Stimulated activated CD4-positive, alpha-beta T cell treated with anti-CD3 and anti-CD28 coated beads, TNF-alpha, amount 100 ng/mL, for 24 hours (primary cell): ENCODE data around the gene MAP3K7CL.
"Not testable (repeated sequence)": the region's sequence is repeated elsewhere in the genome, so short reads cannot be mapped to it uniquely, and the experiment has no call there.

ENCODE experiments used
- DNase-seq, 3 experiments: peaks; one replicate each; pipeline ENCODE4 v3.0.0-alpha.2; 2020; ENCODE audit warnings: low read depth in 3 of 3

Gene MAP3K7CL

DNA sequence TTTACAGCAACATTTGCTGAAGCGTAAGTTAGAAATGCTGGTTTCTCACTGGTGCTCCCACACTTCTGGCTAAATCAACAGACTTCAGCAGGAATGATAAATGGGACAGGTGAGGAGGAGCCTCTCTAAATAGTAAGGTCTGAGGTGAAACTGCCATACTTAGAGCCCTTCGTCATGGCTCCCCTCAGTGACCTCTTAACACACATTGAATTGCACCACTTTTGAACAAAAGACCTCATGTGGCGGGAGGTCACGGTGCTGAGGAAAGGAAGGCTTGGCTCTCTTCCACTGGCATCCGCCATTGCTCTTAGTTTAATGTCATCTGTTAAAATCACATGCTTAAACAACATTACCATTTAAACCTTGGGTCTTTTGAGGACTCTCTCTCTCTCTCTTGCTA is 3.4 kb downstream of the MAP3K7CL start:
- DNase-seq, result no peak

DNA sequence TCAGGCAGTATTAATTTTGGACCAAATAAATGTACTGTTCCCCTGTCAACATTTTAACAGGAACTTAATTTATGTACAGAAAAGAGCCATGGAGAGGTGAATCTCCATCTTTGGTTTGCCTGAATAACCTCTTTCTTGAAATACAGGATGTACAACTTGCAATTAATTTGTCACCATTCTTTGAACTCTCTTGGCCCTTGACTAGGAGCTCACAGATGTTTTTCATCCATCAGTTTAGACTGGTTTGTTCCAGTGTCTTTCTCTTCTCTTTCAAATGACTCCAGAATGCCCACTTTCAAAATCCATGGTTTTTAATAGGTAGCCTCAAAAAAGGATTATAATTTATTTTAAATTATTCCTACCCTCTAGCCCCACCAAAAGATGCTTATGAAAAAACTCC is 5.0 kb downstream of the MAP3K7CL start:
- no peak for DNase-seq

DNA sequence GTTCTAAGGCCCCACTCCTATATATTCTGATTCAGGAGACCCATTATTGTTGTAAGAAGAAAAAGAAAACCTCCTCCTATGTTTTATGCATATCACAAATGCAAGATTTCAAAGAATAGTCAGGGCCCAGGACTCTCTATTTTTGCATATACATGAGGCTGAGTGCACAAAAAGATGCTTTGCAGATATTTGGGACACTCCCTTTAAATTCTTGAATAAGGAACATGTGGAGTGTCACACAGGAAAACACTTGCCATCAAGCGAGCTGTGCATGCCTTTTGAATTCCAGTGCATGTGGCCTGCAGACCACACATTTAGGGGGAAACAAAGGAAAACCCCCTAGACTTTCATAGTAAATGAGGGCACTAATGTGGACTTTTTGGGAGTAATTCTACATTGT is 5.6 kb downstream of the MAP3K7CL start:
- no peak for DNase-seq

DNA sequence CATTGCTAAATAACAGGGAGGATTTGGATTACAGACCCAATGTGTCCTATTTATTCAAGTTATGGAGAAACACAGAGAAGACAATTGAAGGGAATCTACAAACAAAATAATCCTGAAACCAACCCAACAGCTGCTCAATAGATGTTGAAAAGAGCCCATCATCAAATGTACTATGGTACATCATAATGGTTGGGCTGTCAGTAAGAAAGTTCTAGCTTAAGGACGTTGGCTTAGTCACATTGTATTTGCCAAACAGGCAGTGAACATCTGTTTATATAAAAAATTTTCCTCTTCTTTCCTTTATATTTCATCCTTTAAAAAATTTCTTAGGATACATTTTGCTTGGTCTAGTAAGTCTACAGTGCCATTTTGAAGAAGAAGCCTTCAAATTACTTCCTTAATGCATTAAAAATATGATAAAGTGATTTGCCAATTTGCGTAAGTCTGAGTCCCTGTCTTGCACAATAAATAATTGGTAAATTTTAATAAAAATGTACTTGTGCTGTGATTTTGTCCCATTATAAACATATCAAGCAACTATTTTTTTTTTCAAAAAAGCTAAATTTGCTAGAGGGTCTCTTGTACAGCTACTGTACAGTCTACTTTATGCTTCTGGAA is 14.4 kb downstream of the MAP3K7CL start:
- DNase-seq, result no peak

DNA sequence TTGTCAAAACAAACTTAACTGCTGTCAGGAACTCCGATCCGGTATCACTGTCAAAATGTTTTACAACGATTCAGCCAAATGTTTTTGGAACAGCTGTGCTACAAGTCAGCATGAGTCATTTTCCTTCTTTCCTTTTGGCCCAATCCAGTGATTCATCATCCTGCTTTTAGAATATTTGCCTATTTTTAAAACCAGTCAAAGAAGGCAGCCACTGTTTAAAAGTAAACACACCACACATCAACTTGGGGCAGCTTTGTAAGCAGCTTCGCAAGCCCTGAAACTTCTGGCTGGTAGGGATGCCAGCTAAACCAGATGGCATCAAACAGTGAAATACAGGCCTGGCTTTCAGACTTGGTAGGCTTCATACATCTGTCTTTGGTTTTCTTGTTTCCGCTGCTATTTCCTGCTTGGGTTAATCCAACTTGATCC is 14.9 kb downstream of the MAP3K7CL start:
- no peak for DNase-seq

DNA sequence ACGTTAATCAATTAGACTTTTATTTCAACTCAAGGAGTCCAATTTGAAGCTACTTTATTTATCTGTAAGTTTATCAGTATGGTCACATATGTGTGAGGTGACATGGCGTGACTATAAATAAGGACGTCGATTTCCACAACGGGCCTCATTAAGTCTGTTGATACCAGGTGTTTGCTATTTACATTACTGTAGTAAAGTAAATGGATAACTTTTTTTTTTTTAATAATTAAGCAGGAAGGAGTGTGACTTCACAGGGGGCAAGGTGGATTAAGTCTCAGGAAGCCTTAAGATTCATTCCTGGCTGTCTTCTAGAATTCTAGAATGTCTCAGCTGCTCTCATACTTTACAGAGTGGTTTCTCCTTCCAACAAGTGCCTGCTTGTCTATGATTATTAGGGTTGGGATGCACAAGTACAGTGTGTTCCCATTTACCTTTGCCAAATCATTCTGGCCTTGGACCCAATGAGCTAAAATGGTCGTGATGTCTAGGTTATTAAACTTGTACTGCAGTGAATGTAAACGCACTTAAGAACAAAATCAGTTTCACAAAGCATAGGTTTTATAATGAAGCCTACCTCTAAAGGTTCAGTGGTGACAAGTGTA is 15.5 kb downstream of the MAP3K7CL start:
- DNase-seq, result no peak

DNA sequence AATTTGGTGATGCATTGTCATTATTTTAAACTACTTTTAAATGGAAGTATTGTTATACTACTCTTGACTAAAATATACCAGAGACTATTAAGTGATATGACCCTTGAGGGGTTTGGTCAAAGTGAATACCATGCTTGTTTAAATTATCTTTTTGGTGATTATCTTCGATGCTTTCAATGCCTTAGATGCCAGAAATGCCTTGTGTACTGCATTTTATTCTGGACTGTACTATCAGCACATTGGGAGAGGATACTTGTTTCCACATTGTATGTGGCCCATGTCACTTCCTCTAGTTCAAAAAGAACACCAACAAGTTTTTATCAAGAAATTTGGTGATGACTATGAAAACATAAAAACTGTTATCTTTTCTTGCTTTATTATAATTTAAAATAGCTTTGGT is 16.3 kb downstream of the MAP3K7CL start:
- DNase-seq, result no peak

DNA sequence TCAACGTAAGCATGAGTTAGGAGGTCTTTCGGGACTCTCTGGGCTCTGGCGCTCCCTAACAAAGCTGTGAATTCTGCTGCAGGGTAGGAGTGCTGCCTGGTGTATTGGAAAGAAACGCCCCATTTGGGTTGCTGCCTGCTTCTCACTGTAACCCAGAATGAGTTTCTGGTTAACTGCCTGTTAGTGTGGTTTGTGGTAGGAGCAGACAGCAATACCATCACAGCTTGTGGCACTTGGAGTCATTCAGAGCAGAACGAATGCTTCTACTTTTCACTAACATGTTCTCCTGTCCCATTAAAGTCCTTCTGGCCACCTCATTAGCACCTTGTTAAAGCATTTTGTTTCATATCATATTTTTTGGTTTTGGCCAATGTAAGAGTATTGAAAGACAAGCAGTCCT is 18.1 kb downstream of the MAP3K7CL start:
- DNase-seq, result no peak

DNA sequence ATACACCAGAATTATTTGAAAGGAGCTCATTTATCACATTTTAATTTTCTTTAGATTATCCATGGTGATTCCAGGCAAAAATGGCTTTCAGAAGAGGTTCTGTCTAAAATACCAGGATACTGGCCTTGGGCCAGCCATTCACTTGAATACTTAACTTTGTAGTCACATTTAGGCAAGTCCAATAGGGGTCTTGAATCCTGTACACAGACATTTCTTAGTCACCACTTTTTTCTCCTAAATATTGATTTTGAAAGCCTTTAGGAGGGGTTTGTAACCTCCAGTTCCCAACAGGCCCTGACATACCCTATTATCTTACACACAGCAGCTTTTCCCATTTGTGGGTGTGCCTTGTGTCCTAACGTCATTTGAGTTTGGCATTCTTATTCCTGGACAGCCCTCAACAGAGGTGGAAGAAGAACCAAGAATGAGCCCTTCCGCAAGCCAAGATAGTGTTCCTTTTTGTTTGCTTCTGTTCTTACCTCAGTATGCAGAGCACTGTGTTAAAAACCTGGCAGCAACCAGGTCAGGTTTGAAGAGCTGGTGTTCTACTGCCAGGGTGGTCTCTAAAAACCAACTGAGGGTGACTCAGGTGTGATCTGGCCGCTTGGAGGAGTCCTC is 19.5 kb downstream of the MAP3K7CL start:
- no peak for DNase-seq

DNA sequence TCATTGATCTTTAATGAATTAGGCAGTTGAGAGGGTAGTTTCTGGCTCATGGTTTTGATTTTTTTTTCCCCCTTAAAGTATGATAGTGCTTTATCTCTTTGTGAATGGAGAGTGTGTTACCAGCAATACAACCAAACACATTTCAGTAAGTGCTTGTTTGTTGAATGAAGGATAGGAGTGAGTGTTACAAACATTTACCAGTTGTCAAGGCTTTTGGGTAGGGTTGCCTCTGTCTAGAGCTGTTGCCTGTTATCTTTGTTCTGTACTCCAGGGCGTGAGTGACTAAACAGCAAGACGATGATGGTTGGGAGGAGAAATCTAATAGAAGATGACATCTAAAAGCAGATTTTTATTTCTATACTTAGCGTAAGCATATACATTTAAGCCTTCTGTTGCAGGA is 21.5 kb downstream of the MAP3K7CL start:
- no peak for DNase-seq

DNA sequence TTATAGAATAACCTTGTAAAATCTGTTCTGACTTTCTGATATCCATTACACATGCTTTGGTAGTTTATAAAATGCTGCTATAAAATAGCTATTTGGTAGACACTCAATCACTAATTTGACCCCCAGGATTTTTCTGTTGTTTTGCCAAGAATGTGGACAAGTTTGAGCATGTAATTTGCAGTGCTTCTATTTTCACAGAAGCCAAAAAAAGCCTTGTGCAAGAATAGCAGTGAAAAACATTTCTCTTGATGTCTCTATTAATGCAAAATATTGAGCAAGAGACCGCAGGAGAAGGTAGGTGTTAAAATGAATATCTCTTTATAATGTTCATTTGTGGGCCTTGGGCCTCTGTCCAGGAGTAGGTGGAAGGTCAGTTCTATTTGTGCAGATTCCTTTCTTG is 22.5 kb downstream of the MAP3K7CL start:
- no peak for DNase-seq

DNA sequence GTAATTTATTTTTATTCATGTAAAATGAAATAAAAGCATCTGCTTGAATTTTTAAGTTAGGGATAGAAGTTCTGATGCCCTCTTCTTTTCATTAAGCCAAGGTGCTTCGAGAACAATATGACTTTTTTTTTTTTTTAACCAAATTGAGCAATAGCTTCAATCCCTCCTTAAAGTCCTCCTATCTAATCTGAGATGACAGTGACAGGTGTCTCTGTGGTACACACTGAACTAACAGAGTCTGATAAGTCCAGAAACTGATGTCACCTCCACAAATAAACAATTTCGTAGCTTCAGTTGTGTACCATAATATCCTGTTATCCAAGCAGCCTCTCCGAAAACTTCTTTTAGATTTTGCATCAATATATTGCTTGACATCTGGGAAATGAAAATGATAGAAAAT is 23.8 kb downstream of the MAP3K7CL start:
- no peak for DNase-seq

DNA sequence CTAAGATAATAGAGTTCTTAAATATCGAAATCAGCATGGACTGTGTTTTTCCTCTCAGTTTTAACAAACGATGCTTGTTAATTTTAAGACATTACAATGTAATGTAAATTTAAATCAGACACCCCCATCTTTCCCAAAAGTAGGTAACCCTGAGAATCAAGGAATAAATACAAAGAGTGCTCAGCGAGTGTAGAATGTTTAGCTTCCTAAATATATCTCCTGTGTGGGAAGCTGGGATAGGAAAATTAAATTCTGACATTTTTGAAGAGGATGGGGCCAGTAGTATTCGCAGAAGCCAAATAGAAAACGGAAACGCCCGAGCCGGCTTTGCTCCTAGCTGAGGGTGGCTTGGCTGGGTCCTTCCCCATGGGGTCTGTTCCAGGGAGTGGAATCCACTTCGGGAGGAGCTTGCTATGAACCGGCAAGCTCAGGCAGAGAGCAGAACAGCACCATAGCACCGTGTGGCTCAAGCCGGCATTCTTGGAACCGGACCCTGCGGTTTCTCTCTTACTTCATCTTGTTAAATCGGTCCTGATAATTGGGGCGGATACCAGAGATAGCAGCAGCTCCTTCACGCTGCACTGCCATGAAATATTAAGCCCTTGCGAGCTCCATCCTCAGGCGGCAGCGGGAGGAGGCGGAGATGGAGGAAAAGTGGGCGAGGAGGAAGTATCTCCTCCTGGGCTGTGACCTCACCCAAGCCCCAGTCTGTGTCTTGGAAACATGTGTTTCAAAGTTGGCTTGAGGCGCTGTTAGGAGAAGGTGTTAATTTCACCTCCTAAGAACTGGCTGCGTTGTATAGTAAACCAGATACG is 24.9 kb downstream of the MAP3K7CL start:
- DNase-seq, result no peak

DNA sequence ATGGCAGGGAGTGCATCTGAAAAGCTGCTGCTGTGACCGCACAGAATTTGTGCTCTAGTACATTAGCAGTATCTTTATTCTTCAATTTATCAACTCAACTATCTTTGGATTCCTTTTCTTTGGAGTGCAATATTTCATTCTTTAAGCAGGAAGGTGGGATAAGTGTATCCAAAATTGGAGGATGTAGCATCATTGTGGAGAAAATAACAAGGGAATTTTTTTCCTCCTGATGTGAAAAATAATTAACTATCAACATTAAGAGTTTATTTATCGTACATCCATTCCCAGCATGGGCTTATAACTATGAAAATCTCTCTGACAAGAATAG is 25.5 kb downstream of the MAP3K7CL start:
- DNase-seq, result no peak

DNA sequence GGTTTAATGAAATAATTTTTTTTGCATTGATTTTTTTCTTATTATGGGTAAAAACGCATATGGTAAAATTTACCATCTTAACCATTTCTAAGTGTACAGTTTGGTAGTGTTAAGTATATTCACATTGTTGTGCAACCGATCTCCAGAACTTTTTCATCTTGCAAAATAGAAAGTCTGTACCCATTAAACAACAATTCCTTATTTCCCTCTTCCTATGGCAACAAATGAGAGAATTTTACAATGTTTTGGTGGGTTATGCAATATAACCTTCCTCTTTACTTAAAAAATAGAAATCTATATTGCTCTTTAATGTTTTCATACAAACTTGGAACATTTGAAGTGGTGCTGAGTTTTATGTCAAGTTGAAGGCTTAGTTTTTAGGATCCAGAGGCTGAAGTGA is 26.6 kb downstream of the MAP3K7CL start:
- no peak for DNase-seq

DNA sequence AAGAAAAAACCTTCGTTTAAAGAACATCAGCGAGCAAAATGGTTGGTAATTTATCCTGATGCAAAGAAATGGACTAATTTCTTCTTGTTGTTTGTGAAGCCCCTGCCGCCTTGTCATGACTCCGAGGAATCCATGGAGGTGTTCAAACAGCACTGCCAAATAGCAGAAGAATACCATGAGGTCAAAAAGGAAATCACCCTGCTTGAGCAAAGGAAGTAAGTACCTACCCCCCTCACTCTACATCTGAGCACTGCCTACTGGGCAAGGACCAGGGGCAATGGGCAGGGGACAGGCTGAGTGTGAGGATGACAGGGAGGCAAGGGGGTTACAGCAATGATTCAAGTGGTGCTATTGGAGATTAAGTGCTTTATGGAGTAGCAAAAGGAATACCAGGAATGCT is 29.4 kb downstream of the MAP3K7CL start:
- DNase-seq, result no peak

DNA sequence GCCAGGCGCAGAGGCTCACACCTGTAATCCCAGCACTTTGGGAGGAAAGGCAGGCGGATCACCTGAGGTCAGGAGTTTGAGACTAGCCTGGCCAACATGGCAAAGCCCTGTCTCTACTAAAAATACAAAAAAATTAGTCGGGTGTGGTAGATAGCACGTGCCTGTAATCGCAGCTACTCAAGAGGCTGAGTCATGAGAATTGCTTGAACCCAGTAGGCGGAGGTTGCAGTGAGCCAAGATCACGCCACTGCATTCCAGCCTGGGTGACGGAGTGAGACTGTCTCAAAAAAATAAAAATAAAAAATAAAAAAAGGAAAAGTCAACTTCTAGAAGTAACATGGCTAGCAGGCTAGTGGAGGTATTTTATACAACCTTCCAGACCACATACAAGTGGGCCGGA is 32.4 kb downstream of the MAP3K7CL start:
- not testable (repeated sequence) for DNase-seq

DNA sequence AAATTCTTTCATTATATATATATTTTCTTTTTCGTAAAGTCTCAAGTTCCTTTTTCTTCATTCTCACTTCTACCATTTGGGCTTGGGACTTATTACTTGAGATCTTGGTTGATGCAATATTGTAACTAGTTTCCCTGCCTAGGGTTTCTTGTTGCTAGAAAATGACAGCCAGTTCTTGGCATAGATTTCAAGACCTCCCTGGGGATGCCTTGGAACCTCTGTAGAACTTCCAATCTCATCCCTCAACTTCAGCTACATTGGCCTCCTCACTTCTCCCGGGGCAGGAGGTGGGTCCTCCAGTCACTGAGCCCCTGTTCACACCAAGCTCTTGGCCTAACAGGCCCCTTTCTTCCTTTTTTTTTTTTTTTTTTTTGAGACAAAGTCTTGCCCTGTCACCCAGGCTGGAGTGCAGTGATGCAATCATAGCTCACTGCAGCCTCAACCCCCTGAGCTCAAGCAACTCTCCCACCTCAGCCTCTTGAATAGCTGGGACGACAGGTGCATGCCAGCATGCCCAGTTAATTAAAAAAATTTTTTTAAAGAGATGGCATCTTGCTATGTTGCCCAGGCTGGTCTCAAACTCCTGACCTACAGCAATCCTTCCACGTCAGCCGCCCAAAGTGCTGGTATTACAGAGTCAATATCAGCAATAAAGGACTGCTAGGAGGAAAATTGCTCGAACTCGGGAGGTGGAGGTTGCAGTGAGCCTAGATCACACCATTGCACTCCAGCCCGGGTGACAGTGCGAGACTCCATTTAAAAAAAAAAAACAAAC is 33.1 kb downstream of the MAP3K7CL start:
- DNase-seq, result no peak

DNA sequence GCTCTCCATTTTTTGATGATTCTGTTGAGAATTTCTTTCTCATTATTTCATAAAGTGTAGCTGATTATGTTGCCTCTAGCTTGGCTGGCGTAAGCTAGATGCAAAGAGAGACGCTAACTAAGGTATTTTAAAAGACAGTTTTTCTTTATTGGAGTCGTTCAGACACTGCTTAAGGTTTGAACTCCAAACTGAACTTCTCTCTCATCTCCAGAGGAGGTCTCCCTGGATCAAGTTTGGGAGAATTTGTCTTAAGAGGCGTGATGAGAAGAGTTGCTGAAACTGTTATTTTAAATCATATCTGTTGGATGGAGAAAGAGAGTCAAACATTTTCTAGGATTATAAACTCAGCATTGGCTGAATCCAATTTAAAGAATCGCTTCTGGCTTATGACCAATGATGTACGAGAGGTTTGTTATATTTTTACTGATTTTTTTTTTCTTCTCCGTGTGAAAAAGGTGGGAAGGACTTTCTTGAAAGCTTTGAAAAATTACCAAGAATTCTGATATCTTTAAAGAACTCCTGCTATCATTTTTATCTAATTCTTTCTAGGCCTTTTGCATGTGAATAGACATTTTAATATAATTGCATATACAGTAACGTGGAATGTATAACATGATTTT is 34.0 kb downstream of the MAP3K7CL start:
- no peak for DNase-seq

DNA sequence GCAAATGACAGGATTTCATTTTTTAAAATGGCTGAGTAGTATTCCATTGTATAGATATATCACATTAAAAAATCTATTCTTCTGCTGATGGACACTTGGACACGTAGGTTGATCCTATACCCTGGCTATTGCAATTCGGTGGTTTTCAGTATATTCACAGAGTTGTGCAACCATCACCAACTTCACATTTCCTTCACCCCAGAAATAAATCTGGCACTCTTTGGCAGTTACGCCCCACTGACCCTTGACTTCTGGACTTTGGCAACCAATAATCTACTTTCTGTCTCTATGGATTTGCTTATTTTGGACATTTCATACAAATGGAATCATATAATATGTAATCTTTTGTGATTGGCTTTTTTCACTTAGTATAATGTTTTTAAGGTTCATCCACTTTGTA is 35.9 kb downstream of the MAP3K7CL start:
- no peak for DNase-seq

DNA sequence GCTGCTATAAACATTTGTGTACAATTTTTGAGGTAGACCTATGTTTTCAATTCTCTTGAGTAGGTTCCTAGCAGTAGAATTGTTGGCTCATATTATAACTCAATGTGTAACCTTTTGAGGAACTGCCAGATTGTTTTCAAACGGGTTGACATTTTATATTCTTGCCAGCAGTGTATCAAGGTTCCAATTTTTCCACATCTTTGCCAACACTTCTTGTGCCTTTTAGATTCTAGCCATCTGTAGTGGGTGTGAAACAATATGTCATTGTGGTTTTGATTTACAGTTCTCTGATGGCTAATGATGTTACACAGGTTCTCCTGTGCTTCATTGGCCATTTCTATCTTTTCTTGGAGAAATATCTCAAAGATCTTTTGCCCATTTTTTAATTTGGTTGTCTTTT is 36.4 kb downstream of the MAP3K7CL start:
- DNase-seq, result no peak

DNA sequence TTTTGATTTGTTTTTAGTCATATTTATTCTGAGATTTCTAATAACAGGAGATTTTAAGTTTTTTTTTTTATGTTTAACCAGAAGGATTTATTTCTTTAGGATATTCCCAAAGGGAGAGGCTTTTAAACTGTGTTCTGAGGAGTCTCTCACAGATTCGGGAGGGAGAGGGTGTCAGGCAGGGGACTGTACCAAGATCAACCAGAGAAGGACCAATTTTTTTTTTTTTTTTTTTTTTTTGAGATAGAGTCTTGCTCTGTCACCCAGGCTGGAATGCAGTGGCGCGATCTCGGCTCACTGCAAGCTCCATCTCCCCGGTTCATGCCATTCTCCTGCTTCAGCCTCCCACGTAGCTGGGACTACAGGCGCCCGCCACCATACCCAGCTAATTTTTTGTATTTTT is 37.0 kb downstream of the MAP3K7CL start:
- DNase-seq, result not testable (repeated sequence)
